HCT116 (cell line): ENCODE results near the gene SLC26A5.

Experiments
- CEBPB ChIP-seq: IDR thresholded peaks from 2 replicates; pipeline ENCODE4 v1.6.1; 2012; ENCODE audit warnings: low read depth
- EZH2 ChIP-seq: fragments of 200-600 bp; sonication (generic); IDR thresholded peaks from 2 replicates; pipeline ENCODE4 v1.6.1; 2017; ENCODE audit warnings: antibody characterized with exemption, mixed run types
- JUND ChIP-seq: IDR thresholded peaks from 2 replicates; pipeline ENCODE4 v1.6.1; 2012
- POLR2A ChIP-seq: IDR thresholded peaks from 2 replicates; pipeline ENCODE4 v1.7.0; 2011; ENCODE audit warnings: borderline replicate concordance; ENCODE audit not compliant: insufficient read depth, insufficient read length; ENCODE audit errors: extremely low read depth
- POLR2AphosphoS5 ChIP-seq: IDR thresholded peaks from 2 replicates; pipeline ENCODE4 v1.6.1; 2011; ENCODE audit warnings: mild to moderate bottlenecking, low read depth, low read length, moderate library complexity
- TF ChIP-seq, protein P1 (sequence below), 3 experiments: fragments of 200-600 bp in 1 of 3; sonication (generic) in 1 of 3; IDR thresholded peaks in 2 of 3; conservative IDR thresholded peaks in 1 of 3; 2 replicates each; pipeline ENCODE4 v1.5.1; 2012 to 2017; ENCODE audit warnings: low read depth in 2 of 3, low read length in 2 of 3, antibody characterized with exemption in 1 of 3, borderline replicate concordance in 1 of 3, control low read depth in 1 of 3, mild to moderate bottlenecking in 1 of 3, mixed read lengths in 1 of 3, mixed run types in 1 of 3, moderate library complexity in 1 of 3; ENCODE audit not compliant: insufficient read depth in 1 of 3
- TF ChIP-seq, protein P2 (sequence below): IDR thresholded peaks from 2 replicates; pipeline ENCODE4 v1.6.1; 2012

DNA sequence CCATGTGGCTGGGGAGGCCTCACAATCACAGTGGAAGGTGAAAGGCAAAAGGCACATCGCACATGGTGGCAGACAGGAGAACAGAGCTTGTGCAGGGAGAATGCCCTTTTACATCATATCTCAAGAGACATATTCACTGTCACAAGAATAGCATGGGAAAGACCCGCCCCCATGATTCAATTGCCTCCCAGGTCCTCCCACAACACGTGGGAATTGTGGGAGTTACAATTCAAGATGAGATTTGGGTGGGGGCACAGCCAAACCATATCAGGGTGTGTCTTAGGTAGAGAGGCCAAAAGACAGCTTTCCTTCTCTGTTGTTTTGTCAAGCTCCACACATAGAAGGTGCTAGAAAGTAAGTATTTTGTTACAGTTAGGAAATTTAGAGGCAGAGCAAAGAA is 20.8 kb upstream of the SLC26A5 start:
- TF ChIP-seq, protein P1, sequence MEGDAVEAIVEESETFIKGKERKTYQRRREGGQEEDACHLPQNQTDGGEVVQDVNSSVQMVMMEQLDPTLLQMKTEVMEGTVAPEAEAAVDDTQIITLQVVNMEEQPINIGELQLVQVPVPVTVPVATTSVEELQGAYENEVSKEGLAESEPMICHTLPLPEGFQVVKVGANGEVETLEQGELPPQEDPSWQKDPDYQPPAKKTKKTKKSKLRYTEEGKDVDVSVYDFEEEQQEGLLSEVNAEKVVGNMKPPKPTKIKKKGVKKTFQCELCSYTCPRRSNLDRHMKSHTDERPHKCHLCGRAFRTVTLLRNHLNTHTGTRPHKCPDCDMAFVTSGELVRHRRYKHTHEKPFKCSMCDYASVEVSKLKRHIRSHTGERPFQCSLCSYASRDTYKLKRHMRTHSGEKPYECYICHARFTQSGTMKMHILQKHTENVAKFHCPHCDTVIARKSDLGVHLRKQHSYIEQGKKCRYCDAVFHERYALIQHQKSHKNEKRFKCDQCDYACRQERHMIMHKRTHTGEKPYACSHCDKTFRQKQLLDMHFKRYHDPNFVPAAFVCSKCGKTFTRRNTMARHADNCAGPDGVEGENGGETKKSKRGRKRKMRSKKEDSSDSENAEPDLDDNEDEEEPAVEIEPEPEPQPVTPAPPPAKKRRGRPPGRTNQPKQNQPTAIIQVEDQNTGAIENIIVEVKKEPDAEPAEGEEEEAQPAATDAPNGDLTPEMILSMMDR (IDR thresholded peaks at IDR 0.05 in 2 of 3, conservative IDR thresholded peaks at IDR 0.05 in 1 of 3; ENCODE audit: borderline replicate concordance in 1 of 3, insufficient read depth in 1 of 3, low read depth in 2 of 3, low read length in 2 of 3), result no peak
- TF ChIP-seq POLR2AphosphoS5 (no peak), EZH2 (no peak), CEBPB (no peak), POLR2A (no peak), JUND (no peak)
- TF ChIP-seq, protein P2, sequence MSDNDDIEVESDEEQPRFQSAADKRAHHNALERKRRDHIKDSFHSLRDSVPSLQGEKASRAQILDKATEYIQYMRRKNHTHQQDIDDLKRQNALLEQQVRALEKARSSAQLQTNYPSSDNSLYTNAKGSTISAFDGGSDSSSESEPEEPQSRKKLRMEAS, result no peak
